Right lobe of liver (tissue), 4 donors: ENCODE measurements around the gene CACNA1B.

Source experiments
- CTCF ChIP-seq, 4 donors: fragments of 200-600 bp in 3 of 4; fragments of 450-650 bp in 1 of 4; IDR thresholded peaks; one replicate each; pipeline versions ENCODE4 v1.5.1 to v1.8.0; 2016 to 2022; ENCODE audit warnings: antibody characterized with exemption in 4 of 4, mild to moderate bottlenecking in 2 of 4
- POLR2A ChIP-seq: fragments of 450-650 bp; IDR thresholded peaks from one replicate; pipeline ENCODE4 v1.6.1; 2017; ENCODE audit warnings: antibody characterized with exemption, mild to moderate bottlenecking
- donor health status: DM: no; HTN: no; CAD: no.
- donor health status: DM: no; HTN: no; CAD: no.
- donor health status: DM: no; HTN: yes; CAD: no.

DNA sequence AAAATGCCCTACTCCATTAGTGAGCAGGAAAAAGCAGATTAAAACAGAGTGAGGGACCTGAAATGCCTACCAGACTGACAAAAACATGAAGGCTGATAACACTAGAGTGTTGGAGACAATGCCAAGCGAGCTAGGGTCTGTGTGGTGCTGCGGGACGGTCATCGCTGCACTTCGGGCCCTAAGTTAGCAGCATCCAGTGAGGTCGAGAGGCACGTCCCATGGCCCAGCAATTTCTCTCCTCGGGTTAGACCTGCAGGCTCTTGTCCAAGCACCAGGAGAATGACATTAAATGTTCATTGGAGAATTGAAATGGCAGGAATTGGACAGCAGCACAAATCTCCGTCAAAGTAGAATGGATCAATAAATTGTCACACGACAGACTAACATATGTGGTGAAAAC lies 5.3 kb upstream of the CACNA1B start:
- TF ChIP-seq CTCF (IDR thresholded peaks at IDR 0.05) (no peak), POLR2A (no peak)
